H4 (cell line): ENCODE results near the gene COL3A1. TPM values are rescaled to one million over a fixed set of nuclear protein-coding genes. Genes with fewer than 3 reads are reported as not detected.

ENCODE experiments used
- DNase-seq: peaks from one replicate; pipeline ENCODE4 v3.0.0-alpha.2; 2015; ENCODE audit warnings: low spot score
- total RNA-seq: library from RNA; depleted of rRNA; stranded (reverse); fragments of >200 nt; shearing (Covaris generic); gene quantifications from 2 replicates; pipeline ENCODE4 v1.2.3, GENCODE V29; 2014

The COL3A1 gene
- total RNA-seq, 1 experiment from 2014 or later: 70.4 TPM

GRCh38 chr2:188975497-188976102 is 1.4 kb downstream of the COL3A1 start:
- peak; percentile 77 for DNase-seq

GRCh38 chr2:188976545-188977268 is 2.5 kb downstream of the COL3A1 start:
- peak; percentile 51 for DNase-seq

GRCh38 chr2:188977317-188977716 is 3.1 kb downstream of the COL3A1 start:
- DNase-seq: no peak

GRCh38 chr2:188978291-188979081 is 4.3 kb downstream of the COL3A1 start:
- peak; percentile 73 for DNase-seq

- peak; percentile 27 for DNase-seq
Observed at GRCh38 chr2:188979187-188980114, 5.3 kb downstream of the COL3A1 start.

- DNase-seq: peak; percentile 9
Observed at GRCh38 chr2:188983427-188984064, 9.4 kb downstream of the COL3A1 start.

- DNase-seq: peak; percentile 53
Observed at GRCh38 chr2:188984065-188984491, 9.9 kb downstream of the COL3A1 start.

GRCh38 chr2:188984680-188985079 is 10.5 kb downstream of the COL3A1 start:
- DNase-seq: peak; percentile 40

- no peak for DNase-seq
Observed at GRCh38 chr2:188986839-188987238, 12.7 kb downstream of the COL3A1 start.

- DNase-seq: no peak
Observed at GRCh38 chr2:188993247-188993646, 19.1 kb downstream of the COL3A1 start.

GRCh38 chr2:188997263-188997662 is 23.1 kb downstream of the COL3A1 start:
- no peak for DNase-seq

GRCh38 chr2:189000221-189000620 is 26.0 kb downstream of the COL3A1 start:
- no peak for DNase-seq

- DNase-seq: peak; percentile 36
Observed at GRCh38 chr2:189002079-189002478, 27.9 kb downstream of the COL3A1 start.

- DNase-seq: no peak
Observed at GRCh38 chr2:189008555-189009262, 34.5 kb downstream of the COL3A1 start.

- DNase-seq: no peak
Observed at GRCh38 chr2:189010536-189010935, 36.4 kb downstream of the COL3A1 start.

- no peak for DNase-seq
Observed at GRCh38 chr2:189012351-189012750, 38.2 kb downstream of the COL3A1 start.

GRCh38 chr2:189013031-189013430 is 38.9 kb downstream of the COL3A1 start:
- DNase-seq: no peak

- DNase-seq: no peak
Observed at GRCh38 chr2:189013671-189014448, 39.7 kb downstream of the COL3A1 start.

- DNase-seq: no peak
Observed at GRCh38 chr2:189014449-189015138, 40.4 kb downstream of the COL3A1 start.
